Measurements from ENCODE around the gene IFI35.
"Not testable (repeated sequence)": the region's sequence is repeated elsewhere in the genome, so short reads cannot be mapped to it uniquely, and the experiment has no call there.

Gene IFI35

DNA sequence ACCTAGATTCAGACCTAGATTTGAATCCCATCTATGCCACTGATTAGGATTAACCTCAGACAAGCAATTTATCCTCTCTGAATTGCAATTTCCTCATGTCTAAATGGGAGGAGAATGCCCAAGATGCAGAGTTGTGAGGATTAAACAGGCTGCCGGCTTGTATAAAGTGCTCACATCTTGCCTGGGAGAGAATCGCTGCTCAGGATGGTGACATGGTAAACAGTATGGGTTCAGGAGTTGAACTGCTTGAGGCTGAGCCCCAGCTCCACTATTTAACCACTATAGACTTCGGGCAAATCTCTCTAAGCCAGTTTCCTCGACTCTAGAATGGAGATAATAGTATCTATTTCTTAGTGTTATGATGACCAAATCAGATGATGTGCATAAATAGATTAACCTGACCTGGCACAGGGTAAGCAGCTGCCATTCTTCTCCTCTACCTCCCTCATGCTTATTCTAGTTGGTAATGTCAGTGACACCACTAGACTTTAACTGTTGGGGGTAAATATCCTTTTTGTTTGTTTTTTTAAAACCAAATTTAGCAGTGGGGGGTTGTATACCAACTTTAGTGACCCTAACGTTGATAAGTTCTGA, 9.1 kb upstream of the IFI35 start:
- FAIRE-seq, result no peak
- DNase-seq (ENCODE audit: insufficient read length, low spot score), result no peak

DNA sequence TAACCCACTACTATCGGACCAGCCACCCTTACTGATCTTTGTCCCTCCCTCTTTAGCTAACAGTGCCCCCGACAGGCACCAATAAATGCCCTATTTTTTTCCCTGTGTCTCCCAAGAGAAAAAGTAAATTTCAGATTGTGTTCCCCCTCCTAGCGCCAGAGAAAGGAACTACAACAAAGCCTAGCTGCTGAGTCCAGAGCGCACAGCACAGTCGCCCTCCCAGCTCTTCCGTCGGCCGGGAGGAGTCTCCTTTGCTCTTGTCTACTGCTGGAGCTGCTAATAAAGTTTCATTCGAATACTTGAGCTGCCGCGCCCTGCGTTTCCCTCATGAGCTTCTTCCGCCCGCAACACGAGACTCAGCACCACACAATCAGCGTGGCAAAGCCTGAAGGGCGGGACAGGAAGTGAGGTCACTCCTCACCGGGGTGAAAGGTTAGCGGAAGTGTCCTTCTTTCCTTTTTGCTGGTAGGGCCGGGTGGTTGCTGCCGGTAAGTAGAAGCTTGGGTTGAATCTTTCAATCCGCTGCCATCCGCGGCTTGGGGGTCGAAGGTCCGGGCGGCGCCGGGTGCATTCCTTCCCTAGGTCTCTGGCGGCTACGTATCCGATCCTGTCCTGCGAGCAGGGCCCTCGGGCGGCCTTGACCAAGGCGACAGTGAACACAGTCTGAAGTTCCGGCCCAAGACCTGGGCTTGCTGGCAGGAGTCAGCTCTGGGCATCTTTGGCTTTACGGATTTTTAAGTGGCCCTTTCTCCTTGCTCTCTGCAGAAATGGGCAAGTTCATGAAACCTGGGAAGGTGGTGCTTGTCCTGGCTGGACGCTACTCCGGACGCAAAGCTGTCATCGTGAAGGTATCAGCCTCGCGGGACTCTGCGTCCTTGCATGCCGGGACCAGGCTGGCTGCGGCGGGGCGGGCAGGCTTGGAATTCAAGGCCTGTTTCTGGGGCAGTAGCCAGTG, 8.3 kb upstream of the IFI35 start, which contains the start of gene RPL27:
TSS of gene RPL27 (plus strand) at position 436 of the 955 bp plus-strand sequence. CDS start at position 768, 332 bp downstream.
- peak; percentile 98 for DNase-seq (ENCODE audit: insufficient read length, low spot score)
- peak; percentile 98 for FAIRE-seq

- FAIRE-seq (no peak), DNase-seq (ENCODE audit: insufficient read length, low spot score) (no peak)
Observed at GRCh38 chr17:42999003-42999525, 7.5 kb upstream of the IFI35 start.

- FAIRE-seq; DNase-seq (ENCODE audit: insufficient read length, low spot score): not testable (repeated sequence)
Observed at GRCh38 chr17:43000894-43001293, 5.7 kb upstream of the IFI35 start.

DNA sequence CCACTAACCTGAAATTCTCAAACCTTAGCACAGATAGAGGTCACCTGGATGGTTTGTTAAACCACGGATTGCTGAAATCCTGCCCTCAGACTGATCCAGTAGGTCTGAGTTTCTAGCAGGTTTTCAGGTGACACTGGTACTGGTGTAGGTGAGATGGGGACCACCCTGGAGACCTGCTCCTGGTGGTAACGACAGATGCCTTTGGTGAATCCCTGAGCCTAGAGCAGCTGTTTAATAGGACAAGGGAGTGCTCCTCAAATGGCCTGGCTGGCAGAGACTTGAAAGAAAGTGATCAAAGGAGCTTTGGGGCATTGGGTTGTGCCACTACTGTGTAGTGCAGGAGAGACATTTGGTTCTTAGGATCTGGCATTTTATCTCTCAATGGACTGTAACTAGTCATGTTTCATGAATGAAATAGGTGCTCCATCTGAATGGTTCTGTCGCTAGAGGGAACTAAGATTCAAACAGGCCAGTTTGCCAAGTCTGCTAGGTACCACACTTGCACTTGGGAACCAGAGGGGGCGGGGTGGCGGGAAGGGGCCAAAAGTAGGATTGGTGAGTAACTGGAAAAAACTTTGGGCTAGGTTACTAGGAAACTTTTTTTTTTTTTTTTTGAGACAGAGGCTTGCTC, 2.9 kb upstream of the IFI35 start:
- no peak for DNase-seq (ENCODE audit: insufficient read length, low spot score)
- FAIRE-seq, result no peak

DNA sequence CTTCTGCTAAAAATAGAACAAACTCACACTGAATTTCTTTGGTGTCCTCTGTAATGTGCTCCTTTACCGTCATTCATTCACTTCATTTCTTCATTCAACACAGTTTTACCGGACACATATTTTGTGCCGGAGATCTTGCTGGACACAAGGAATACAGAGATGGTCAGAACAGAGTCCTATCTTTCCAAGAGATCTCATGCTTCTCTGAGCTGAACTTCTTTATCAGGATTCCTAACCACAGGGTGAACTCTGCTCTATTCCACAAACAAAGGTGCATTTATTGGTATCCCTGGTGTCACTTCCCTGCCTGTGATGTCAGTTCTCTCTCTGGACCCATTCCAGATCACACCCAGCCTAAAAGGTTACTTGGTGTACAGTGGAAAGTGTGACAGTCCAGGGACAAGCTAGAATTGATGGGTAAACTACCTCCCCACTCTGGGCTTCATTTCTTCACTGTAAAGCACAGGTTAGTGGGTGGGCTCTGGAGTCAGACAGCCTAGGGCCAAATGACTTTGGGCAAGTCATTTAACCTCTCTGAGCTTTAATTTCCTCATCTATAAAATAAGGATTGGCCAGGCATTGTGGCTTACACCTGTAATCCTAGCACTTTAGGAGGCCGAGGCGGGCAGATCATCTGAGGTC, 4.2 kb downstream of the IFI35 start:
- FAIRE-seq (no peak), DNase-seq (ENCODE audit: insufficient read length, low spot score) (no peak)

DNA sequence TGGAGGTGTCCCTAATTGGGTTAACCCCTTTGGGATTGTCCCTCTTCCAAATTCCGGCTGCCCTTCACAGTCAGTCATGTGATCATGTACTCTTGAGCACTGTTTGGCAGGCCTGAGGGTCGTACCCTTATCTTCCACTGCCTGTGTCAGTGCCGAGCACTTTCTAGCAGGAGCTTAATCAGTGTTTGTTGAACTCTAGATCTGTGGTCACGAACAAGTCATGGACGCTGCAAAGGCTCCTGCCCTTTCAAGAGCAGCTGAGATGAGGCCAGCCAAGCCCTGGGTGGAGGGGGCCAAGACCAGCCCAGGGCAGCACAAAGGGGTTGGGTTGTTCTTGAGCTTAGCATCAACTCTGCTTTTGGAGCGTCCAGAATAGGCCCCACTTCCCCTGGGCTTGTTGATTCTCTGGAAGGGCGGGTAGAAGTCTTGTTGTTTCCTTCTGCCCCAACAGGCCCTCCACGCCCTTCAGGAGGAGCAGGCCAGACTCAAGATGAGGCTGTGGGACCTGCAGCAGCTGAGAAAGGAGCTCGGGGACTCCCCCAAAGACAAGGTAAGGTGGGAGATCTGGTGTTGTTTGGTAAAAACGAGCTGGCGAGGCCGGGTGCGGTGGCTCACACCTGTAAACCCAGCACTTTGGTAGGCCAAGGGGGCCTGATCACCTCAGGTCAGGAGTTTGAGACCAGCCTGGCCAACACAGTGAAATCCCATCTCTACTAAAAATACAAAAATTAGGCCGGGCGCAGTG, 5.3 kb downstream of the IFI35 start:
- FAIRE-seq, result peak; percentile 57
- no peak for DNase-seq (ENCODE audit: insufficient read length, low spot score)

- DNase-seq (ENCODE audit: insufficient read length, low spot score) (no peak), FAIRE-seq (peak; percentile 57)
Observed at GRCh38 chr17:43013296-43013695, 6.7 kb downstream of the IFI35 start.

DNA sequence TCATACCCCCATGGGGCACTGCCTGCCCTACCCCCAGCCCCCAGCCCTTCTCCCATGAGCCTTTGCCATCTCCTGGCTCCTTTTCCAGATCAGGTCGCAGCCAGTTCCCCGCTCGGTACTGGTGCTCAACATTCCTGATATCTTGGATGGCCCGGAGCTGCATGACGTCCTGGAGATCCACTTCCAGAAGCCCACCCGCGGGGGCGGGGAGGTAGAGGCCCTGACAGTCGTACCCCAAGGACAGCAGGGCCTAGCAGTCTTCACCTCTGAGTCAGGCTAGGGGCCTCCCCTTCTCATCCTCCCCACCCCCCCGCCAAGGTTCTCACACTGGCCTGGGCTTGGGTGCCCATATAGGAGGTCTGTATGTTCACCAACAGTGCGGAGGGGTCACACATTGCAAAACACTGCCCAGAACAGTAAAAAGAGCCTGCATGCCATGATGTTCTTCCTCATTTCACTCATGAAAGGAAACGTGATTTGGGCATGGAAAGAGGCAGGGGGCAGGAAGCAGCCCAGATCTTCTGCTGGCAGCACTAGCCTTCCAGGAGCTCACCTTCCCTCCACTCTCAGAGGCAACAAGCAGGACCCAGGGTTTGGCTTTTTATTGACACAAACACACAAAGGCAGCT, 7.5 kb downstream of the IFI35 start:
- FAIRE-seq, result no peak
- DNase-seq (ENCODE audit: insufficient read length, low spot score), result no peak

GRCh38 chr17:43014649-43015542, 8.3 kb downstream of the IFI35 start:
- DNase-seq (ENCODE audit: insufficient read length, low spot score), result no peak
- FAIRE-seq, result peak; percentile 9

- FAIRE-seq, result no peak
- no peak for DNase-seq (ENCODE audit: insufficient read length, low spot score)
Observed at GRCh38 chr17:43015579-43015978, 9.0 kb downstream of the IFI35 start.

- DNase-seq (ENCODE audit: insufficient read length, low spot score) (no peak), FAIRE-seq (no peak)
Observed at GRCh38 chr17:43016216-43016615, 9.6 kb downstream of the IFI35 start.

GRCh38 chr17:43018008-43018853, 11.6 kb downstream of the IFI35 start:
- no peak for DNase-seq (ENCODE audit: insufficient read length, low spot score)
- FAIRE-seq, result peak; percentile 81

DNA sequence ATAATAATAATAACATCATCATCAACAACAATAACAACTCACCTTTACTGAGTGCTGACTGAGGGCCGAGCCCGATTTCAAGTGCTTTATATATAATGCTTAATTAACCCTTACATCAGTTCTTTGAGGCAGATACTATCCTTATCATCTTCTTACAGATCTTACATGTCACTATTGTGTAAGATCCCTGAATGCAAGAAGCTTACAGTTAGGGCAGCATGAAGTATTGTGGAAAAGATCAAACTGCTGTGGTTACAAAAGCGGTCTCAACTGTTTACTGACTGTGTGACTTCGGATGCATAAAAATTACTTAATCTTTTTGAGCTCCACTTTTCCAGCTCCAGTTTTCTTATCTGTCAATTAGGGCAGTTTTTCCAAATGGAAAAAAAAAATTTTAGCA, 12.3 kb downstream of the IFI35 start:
- no peak for FAIRE-seq
- DNase-seq (ENCODE audit: insufficient read length, low spot score), result no peak

DNA sequence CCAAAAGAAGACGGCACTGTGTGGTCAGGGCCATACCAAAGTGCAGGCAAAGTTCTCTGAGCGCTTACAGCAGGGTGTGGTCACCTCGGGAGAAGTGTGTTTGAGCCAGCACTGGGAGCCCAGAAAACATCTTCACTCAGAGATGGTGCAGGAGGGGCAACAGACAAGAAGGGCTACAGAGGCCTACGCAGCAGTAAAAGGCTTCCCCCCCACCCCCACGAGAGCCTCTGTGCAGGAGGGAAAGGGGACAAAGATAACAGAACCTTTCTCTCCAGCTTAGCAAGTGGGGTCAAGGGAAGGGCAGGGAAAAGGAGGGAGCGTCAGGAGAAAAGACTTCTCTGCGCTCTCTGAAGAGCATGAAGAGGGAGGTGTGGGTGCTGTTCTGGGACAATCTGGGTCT, 12.8 kb downstream of the IFI35 start:
- DNase-seq (ENCODE audit: insufficient read length, low spot score), result no peak
- FAIRE-seq, result no peak

DNA sequence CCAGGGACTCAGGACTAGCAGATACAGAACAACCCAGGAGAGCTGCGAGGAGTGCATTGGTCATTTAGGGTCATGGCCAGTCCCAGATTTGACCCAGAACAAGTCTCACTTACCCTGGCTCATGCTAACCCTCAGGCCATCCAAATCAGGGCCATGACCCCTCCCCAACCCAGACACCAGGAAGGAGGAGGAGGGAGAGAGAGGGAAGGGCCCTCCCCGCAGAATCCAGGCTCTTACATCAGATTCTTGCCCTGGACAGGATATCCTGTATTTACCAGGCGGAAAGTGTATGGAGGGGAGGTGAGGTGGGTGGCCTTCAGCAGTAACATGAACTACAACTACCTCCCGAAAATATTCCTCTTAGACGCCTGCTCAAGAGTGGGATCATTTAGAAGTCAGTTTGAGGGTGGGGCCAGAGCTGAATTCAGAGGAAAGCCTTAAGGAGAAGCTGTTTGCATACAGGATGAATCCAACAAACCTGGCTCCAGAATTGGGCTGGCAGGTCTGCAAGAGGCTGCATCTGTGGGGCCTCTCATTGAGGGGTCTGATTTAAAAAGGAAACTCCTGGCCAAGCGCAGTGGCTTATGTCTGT, 13.5 kb downstream of the IFI35 start:
- no peak for FAIRE-seq
- DNase-seq (ENCODE audit: insufficient read length, low spot score), result no peak

Data from HTR-8/SVneo (cell line).